ENCODE measurements around the gene CXCR3.
"Not testable (repeated sequence)": the region's sequence is repeated elsewhere in the genome, so short reads cannot be mapped to it uniquely, and the experiment has no call there.

DNA sequence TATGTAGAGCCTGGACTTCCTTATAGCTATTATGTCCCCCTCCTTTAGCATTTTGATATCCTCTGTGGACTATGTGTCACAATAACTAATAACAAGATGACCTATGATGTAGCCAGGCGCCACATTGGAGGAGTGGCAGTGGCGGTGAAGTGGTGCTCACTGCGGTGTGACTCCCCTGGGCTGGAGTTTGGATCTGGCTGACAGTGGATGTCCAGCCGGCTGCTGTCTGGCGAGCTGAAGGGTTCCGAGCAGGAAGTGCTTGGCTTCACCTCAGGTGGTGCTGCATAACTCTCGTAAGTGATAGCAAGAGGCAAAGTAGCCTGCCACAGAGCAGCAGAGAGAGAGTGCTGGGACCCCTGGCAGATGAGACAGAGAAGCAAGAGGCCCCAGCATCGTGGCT is 25.1 kb downstream of the CXCR3 start:
- TF ChIP-seq, protein P1, sequence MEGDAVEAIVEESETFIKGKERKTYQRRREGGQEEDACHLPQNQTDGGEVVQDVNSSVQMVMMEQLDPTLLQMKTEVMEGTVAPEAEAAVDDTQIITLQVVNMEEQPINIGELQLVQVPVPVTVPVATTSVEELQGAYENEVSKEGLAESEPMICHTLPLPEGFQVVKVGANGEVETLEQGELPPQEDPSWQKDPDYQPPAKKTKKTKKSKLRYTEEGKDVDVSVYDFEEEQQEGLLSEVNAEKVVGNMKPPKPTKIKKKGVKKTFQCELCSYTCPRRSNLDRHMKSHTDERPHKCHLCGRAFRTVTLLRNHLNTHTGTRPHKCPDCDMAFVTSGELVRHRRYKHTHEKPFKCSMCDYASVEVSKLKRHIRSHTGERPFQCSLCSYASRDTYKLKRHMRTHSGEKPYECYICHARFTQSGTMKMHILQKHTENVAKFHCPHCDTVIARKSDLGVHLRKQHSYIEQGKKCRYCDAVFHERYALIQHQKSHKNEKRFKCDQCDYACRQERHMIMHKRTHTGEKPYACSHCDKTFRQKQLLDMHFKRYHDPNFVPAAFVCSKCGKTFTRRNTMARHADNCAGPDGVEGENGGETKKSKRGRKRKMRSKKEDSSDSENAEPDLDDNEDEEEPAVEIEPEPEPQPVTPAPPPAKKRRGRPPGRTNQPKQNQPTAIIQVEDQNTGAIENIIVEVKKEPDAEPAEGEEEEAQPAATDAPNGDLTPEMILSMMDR (IDR thresholded peaks at IDR 0.05): not testable (repeated sequence)
- not testable (repeated sequence) for TF ChIP-seq POLR2A (IDR thresholded peaks at IDR 0.05)

Measured in heart left ventricle (tissue), 13 donors.